Hair follicular keratinocyte (primary cell): ENCODE data around the gene LRTM1. TPM values are rescaled to one million over a fixed set of nuclear protein-coding genes. Genes with fewer than 3 reads are reported as not detected.

ENCODE experiments used
- total RNA-seq: library from RNA; depleted of rRNA; stranded (reverse); fragments of >200 nt; gene quantifications from 2 replicates; pipeline ENCODE4 v1.2.3, GENCODE V29; 2015

LRTM1 gene
- not detected in 2 replicates for total RNA-seq

DNA sequence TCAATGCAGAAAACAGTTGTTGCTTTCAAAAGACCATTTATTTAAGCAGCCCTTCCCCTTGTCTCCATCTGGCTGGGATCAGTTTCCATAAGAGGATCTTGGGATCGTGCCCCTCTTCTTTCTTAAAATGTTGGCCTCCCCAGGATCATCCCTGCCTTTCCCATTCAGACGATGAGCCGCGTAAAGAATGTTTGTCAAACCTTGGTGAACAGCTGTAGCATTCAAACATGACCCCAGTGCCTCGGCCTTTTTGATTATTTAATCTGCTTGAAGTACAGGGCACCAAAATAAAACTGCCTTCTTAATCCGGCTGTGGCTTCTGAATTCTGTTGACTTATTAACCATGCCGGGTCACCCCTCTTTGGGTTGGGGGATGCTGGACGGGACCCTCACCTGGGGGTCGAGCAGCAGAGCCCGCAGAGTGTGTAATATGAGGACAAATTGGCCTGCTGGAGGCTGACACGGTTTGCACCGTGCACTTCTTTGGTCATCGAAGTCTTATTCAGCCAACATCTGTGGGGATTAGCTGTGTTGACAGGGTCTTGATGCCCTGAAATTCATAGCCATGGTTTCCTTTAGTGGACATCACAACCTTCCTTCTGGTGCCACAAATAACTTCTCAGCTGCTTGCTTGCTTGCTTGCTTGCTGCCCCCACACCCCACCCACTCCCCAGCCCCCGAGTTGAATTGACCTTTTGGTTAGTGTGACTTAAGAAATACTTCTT, at the start of gene LRTM1:
Gene LRTM1 (minus strand): TSS at position 14 of the 725 bp plus-strand sequence. CDS start 148 bp downstream, outside the sequence.

